C4-2B (cell line): ENCODE measurements around the gene DEPDC4.

Experiments used
- ZFX ChIP-seq: fragments of 450-650 bp; IDR thresholded peaks from 2 replicates; pipeline ENCODE4 v1.6.1; 2017
- TF ChIP-seq, protein P1 (sequence below): fragments of 450-650 bp; conservative IDR thresholded peaks from 2 replicates; pipeline ENCODE4 v1.5.1; 2017; ENCODE audit warnings: mild to moderate bottlenecking

DNA sequence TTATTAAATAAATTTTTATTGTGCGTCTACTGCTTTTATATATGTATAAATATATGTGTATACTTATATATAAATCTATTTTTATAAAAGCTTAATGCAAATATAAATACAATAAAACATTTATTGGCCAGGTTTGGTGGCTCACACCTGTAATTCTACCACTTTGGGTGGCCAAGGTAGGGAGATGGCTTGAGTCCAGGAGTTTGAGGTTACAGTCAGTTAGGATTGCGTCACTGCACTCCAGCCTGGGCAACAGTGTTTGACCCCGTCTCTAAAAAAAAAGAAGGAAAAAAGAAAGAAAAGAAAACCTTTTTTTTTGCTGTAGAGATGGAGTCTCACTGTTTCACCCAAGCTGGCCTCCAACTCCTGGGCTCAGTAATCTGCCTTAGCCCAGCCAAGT, 45.4 kb downstream of the DEPDC4 start:
- TF ChIP-seq, protein P1, sequence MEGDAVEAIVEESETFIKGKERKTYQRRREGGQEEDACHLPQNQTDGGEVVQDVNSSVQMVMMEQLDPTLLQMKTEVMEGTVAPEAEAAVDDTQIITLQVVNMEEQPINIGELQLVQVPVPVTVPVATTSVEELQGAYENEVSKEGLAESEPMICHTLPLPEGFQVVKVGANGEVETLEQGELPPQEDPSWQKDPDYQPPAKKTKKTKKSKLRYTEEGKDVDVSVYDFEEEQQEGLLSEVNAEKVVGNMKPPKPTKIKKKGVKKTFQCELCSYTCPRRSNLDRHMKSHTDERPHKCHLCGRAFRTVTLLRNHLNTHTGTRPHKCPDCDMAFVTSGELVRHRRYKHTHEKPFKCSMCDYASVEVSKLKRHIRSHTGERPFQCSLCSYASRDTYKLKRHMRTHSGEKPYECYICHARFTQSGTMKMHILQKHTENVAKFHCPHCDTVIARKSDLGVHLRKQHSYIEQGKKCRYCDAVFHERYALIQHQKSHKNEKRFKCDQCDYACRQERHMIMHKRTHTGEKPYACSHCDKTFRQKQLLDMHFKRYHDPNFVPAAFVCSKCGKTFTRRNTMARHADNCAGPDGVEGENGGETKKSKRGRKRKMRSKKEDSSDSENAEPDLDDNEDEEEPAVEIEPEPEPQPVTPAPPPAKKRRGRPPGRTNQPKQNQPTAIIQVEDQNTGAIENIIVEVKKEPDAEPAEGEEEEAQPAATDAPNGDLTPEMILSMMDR = no peak
- no peak for TF ChIP-seq ZFX
